Skin epidermis (tissue), 12 donors: ENCODE data around the gene VTI1A.
A peak's percentile ranks its signal among the peaks of the same experiment; 100 is the strongest.

Experiments
- H3K27ac ChIP-seq, 21 experiments: fragments of 200-600 bp; sonication (generic) in 11 of 21; one replicate each; pipeline ENCODE4 v1.5.0; 2020; ENCODE audit warnings: mild to moderate bottlenecking in 3 of 21, inconsistent platforms in 2 of 21, moderate library complexity in 2 of 21
- H3K4me3 ChIP-seq, 7 experiments: fragments of 200-600 bp; sonication (generic) in 2 of 7; one replicate each; pipeline ENCODE4 v1.5.0; 2020; ENCODE audit warnings: inconsistent platforms in 2 of 7, mild to moderate bottlenecking in 2 of 7, moderate library complexity in 1 of 7

Gene VTI1A

GRCh38 chr10:112766636-112767035 is 319.6 kb downstream of the VTI1A start:
- Histone ChIP-seq H3K4me3 (no peak overlapping the region), H3K27ac (no peak overlapping the region)

- Histone ChIP-seq H3K27ac (no peak overlapping the region), H3K4me3 (no peak overlapping the region)
These were observed 320.1 kb downstream of the VTI1A start for GRCh38 chr10:112767156-112767555.

- H3K4me3 ChIP-seq, result no peak overlapping the region
- peak overlapping the region in 1 of 21 experiments; percentile 38 for H3K27ac ChIP-seq
These were observed 321.1 kb downstream of the VTI1A start for GRCh38 chr10:112768121-112768520.

GRCh38 chr10:112769081-112769480 is 322.1 kb downstream of the VTI1A start:
- Histone ChIP-seq H3K27ac (peak overlapping the region in 1 of 21 experiments; percentile 10), H3K4me3 (no peak overlapping the region)

- no peak overlapping the region for H3K4me3 ChIP-seq
- H3K27ac ChIP-seq, result peak overlapping the region in 1 of 21 experiments; percentile 10
These were observed 322.8 kb downstream of the VTI1A start for GRCh38 chr10:112769611-112770370.

- H3K4me3 ChIP-seq, result no peak overlapping the region
- no peak overlapping the region for H3K27ac ChIP-seq
These were observed 324.7 kb downstream of the VTI1A start for GRCh38 chr10:112771733-112772132.

GRCh38 chr10:112773783-112774182 is 326.8 kb downstream of the VTI1A start:
- no peak overlapping the region for H3K27ac ChIP-seq
- H3K4me3 ChIP-seq, result no peak overlapping the region

- no peak overlapping the region for H3K27ac ChIP-seq
- H3K4me3 ChIP-seq, result no peak overlapping the region
These were observed 327.2 kb downstream of the VTI1A start for GRCh38 chr10:112774210-112774609.

- no peak overlapping the region for H3K4me3 ChIP-seq
- H3K27ac ChIP-seq, result no peak overlapping the region
These were observed 327.8 kb downstream of the VTI1A start for GRCh38 chr10:112774798-112775197.

- H3K4me3 ChIP-seq, result no peak overlapping the region
- no peak overlapping the region for H3K27ac ChIP-seq
These were observed 328.4 kb downstream of the VTI1A start for GRCh38 chr10:112775381-112775780.

- no peak overlapping the region for H3K4me3 ChIP-seq
- H3K27ac ChIP-seq, result no peak overlapping the region
These were observed 329.1 kb downstream of the VTI1A start for GRCh38 chr10:112775892-112776674.

- no peak overlapping the region for H3K27ac ChIP-seq
- H3K4me3 ChIP-seq, result no peak overlapping the region
These were observed 331.6 kb downstream of the VTI1A start for GRCh38 chr10:112778579-112778978.

- Histone ChIP-seq H3K4me3 (no peak overlapping the region), H3K27ac (no peak overlapping the region)
These were observed 332.2 kb downstream of the VTI1A start for GRCh38 chr10:112779025-112779770.

- Histone ChIP-seq H3K4me3 (no peak overlapping the region), H3K27ac (peak overlapping the region in 2 of 21 experiments; percentile 25 to 33)
These were observed 335.3 kb downstream of the VTI1A start for GRCh38 chr10:112782200-112782907.

- Histone ChIP-seq H3K27ac (peak overlapping the region in 4 of 21 experiments; percentile 2 to 35 (median 14)), H3K4me3 (no peak overlapping the region)
These were observed 336.5 kb downstream of the VTI1A start for GRCh38 chr10:112783351-112784021.

GRCh38 chr10:112784022-112784461 is 337.0 kb downstream of the VTI1A start:
- peak overlapping the region in 4 of 21 experiments; percentile 2 to 35 (median 14) for H3K27ac ChIP-seq
- no peak overlapping the region for H3K4me3 ChIP-seq

- Histone ChIP-seq H3K27ac (no peak overlapping the region), H3K4me3 (no peak overlapping the region)
These were observed 338.1 kb downstream of the VTI1A start for GRCh38 chr10:112785089-112785488.

GRCh38 chr10:112789248-112789647 is 342.2 kb downstream of the VTI1A start:
- no peak overlapping the region for H3K27ac ChIP-seq
- no peak overlapping the region for H3K4me3 ChIP-seq

GRCh38 chr10:112790030-112790429 is 343.0 kb downstream of the VTI1A start:
- no peak overlapping the region for H3K4me3 ChIP-seq
- no peak overlapping the region for H3K27ac ChIP-seq
